Measurements from ENCODE around the gene CRACR2B.

CRACR2B gene

DNA sequence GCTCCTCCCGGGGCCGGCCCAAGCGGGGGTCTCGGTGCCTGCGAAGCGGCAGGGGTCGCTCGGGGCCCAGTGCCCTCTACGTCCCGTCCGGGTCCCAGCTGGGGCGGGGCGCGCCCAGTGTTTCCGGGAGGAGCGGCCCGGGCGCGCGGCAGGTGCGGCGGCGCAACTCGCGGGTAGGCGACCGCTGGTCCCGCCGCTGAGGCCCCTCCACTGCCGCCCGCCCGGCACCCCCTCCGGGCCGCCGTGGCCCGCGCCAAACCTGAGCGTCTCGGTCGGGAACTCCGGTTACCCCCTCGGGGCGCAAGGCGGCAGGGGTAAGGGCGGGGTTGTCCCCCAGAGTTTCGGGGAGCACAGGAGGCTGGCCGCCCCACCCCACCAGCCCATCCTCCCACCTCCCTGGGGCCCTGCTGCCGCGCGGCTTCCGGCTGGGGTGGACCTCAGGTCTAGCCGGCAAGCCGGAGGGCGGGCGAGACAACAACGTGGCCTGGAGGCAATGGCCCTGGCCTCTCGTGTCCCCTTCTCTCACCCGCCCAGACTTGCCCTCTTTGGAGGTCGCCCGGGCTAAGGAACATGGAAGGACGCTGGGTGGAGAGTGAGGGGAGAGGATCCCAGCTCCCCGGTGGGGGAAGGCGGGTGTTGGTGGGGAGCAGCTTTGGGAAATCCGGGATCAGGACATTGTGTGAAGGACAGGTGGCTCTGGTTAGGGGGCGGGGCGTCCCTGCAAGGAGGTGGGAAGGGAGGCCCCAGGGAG, 398 bp upstream of the CRACR2B start:
- no peaks in the 10 kb centered on the region for H3K4me1 ChIP-seq (ENCODE audit: control insufficient read depth, insufficient read depth, low read length)
- POLR2A ChIA-PET, result interaction anchor here (1.0 to 15.0 kb wide), 4 partner anchors 9 to 37 kb away, joined by 3 to 202 read pairs (median 38); partner anchors contain the start of genes CEND1, PNPLA2, POLR2L and TSPAN4
- peak overlapping the region; percentile 28 for H3K4me3 ChIP-seq (ENCODE audit: low read depth, low read length)
- TF ChIP-seq ZNF76 (tag by site-specific recombination; IDR thresholded peaks at IDR 0.05; ENCODE audit: borderline replicate concordance, low read depth) (peak; percentile 12; the same call in 1 of the 2 replicates), SP7 (tag by site-specific recombination; IDR thresholded peaks at IDR 0.05) (peak; percentile 59; the same call in 1 of the 2 replicates), ZNF660 (tag by site-specific recombination; IDR thresholded peaks at IDR 0.05) (no peak), HOXA7 (CRISPR knock-in tag; IDR thresholded peaks at IDR 0.05; ENCODE audit: borderline replicate concordance) (no peak), PRDM1 (tag by site-specific recombination; IDR thresholded peaks at IDR 0.05) (no peak), ZIC2 (tag by site-specific recombination; IDR thresholded peaks at IDR 0.05) (no peak; the same call in 1 of the 2 replicates), TRIM28 (IDR thresholded peaks at IDR 0.05; ENCODE audit: borderline replicate concordance, low read length) (no peak), ZNF707 (tag by site-specific recombination; IDR thresholded peaks at IDR 0.05) (no peak), KLF8 (tag by site-specific recombination; IDR thresholded peaks at IDR 0.05) (peak; percentile 19; the same call in 1 of the 2 replicates), SP2 (tag by site-specific recombination; IDR thresholded peaks at IDR 0.05) (peak; percentile 78), ZNF174 (tag by site-specific recombination; IDR thresholded peaks at IDR 0.05) (no peak), ZNF501 (tag by site-specific recombination; IDR thresholded peaks at IDR 0.05) (0 out of 2 replicates have a peak, but pooled peaks have one; percentile 22), ZBTB8A (tag by site-specific recombination; IDR thresholded peaks at IDR 0.05) (peak; percentile 45; the same call in 1 of the 2 replicates), ZNF585B (tag by site-specific recombination; IDR thresholded peaks at IDR 0.05) (no peak), SP3 (tag by site-specific recombination; IDR thresholded peaks at IDR 0.05) (peak; percentile 78), ZNF777 (tag by site-specific recombination; IDR thresholded peaks at IDR 0.05; ENCODE audit: borderline replicate concordance) (0 out of 2 replicates have a peak, but pooled peaks have one; percentile 26), ZNF394 (tag by site-specific recombination; IDR thresholded peaks at IDR 0.05; ENCODE audit: borderline replicate concordance) (peak; percentile 29; the same call in 1 of the 2 replicates), ZNF335 (tag by site-specific recombination; conservative IDR thresholded peaks at IDR 0.05) (peak; percentile 86), ZNF792 (tag by site-specific recombination; IDR thresholded peaks at IDR 0.05) (no peak), ZNF341 (tag by site-specific recombination; IDR thresholded peaks at IDR 0.05; ENCODE audit: low read depth) (peak; percentile 56), KLF9 (tag by site-specific recombination; IDR thresholded peaks at IDR 0.05; ENCODE audit: low read depth) (0 out of 2 replicates have a peak, but pooled peaks have one; percentile 58), ZNF549 (tag by site-specific recombination; IDR thresholded peaks at IDR 0.05) (no peak), ZNF23 (tag by site-specific recombination; IDR thresholded peaks at IDR 0.05; ENCODE audit: borderline replicate concordance) (no peak), GLIS1 (tag by site-specific recombination; IDR thresholded peaks at IDR 0.05) (peak; percentile 20; the same call in 1 of the 2 replicates), WT1 (tag by site-specific recombination; IDR thresholded peaks at IDR 0.05) (0 out of 2 replicates have a peak, but pooled peaks have one; percentile 14), ZNF561 (tag by site-specific recombination; IDR thresholded peaks at IDR 0.05; ENCODE audit: borderline replicate concordance) (peak; percentile 77; the same call in 1 of the 2 replicates), ZBTB48 (tag by site-specific recombination; IDR thresholded peaks at IDR 0.05) (peak; percentile 70; the same call in 1 of the 2 replicates)
- TF ChIP-seq, protein P1, sequence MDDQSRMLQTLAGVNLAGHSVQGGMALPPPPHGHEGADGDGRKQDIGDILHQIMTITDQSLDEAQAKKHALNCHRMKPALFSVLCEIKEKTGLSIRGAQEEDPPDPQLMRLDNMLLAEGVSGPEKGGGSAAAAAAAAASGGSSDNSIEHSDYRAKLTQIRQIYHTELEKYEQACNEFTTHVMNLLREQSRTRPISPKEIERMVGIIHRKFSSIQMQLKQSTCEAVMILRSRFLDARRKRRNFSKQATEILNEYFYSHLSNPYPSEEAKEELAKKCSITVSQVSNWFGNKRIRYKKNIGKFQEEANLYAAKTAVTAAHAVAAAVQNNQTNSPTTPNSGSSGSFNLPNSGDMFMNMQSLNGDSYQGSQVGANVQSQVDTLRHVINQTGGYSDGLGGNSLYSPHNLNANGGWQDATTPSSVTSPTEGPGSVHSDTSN (CRISPR knock-in tag; IDR thresholded peaks at IDR 0.05), result 0 out of 2 replicates have a peak, but pooled peaks have one; percentile 59
- TF ChIP-seq, protein P2, sequence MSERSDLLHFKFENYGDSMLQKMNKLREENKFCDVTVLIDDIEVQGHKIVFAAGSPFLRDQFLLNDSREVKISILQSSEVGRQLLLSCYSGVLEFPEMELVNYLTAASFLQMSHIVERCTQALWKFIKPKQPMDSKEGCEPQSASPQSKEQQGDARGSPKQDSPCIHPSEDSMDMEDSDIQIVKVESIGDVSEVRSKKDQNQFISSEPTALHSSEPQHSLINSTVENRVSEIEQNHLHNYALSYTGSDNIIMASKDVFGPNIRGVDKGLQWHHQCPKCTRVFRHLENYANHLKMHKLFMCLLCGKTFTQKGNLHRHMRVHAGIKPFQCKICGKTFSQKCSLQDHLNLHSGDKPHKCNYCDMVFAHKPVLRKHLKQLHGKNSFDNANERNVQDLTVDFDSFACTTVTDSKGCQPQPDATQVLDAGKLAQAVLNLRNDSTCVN (tag by site-specific recombination; optimal IDR thresholded peaks at IDR 0.05), result peak; percentile 51
- TF ChIP-seq, protein P3, sequence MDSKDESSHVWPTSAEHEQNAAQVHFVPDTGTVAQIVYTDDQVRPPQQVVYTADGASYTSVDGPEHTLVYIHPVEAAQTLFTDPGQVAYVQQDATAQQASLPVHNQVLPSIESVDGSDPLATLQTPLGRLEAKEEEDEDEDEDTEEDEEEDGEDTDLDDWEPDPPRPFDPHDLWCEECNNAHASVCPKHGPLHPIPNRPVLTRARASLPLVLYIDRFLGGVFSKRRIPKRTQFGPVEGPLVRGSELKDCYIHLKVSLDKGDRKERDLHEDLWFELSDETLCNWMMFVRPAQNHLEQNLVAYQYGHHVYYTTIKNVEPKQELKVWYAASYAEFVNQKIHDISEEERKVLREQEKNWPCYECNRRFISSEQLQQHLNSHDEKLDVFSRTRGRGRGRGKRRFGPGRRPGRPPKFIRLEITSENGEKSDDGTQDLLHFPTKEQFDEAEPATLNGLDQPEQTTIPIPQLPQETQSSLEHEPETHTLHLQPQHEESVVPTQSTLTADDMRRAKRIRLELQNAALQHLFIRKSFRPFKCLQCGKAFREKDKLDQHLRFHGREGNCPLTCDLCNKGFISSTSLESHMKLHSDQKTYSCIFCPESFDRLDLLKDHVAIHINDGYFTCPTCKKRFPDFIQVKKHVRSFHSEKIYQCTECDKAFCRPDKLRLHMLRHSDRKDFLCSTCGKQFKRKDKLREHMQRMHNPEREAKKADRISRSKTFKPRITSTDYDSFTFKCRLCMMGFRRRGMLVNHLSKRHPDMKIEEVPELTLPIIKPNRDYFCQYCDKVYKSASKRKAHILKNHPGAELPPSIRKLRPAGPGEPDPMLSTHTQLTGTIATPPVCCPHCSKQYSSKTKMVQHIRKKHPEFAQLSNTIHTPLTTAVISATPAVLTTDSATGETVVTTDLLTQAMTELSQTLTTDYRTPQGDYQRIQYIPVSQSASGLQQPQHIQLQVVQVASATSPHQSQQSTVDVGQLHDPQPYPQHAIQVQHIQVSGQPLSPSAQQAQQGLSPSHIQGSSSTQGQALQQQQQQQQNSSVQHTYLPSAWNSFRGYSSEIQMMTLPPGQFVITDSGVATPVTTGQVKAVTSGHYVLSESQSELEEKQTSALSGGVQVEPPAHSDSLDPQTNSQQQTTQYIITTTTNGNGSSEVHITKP (tag by site-specific recombination; IDR thresholded peaks at IDR 0.05), result peak; percentile 30; the same call in 1 of the 2 replicates
- TF ChIP-seq, protein P4, sequence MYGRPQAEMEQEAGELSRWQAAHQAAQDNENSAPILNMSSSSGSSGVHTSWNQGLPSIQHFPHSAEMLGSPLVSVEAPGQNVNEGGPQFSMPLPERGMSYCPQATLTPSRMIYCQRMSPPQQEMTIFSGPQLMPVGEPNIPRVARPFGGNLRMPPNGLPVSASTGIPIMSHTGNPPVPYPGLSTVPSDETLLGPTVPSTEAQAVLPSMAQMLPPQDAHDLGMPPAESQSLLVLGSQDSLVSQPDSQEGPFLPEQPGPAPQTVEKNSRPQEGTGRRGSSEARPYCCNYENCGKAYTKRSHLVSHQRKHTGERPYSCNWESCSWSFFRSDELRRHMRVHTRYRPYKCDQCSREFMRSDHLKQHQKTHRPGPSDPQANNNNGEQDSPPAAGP (tag by site-specific recombination; IDR thresholded peaks at IDR 0.05), result peak; percentile 61

More for the DNA sequence above, 398 bp upstream of the CRACR2B start:
- CTCF ChIA-PET, result interaction anchor here (0.7 to 1.0 kb wide), 3 partner anchors 10 to 461 kb away, joined by 3 to 4 read pairs (median 3); no protein-coding TSS in a partner anchor
- no peaks in the 10 kb centered on the region for H3K9me3 ChIP-seq (ENCODE audit: control insufficient read depth, insufficient read depth, low read depth, low read length)
- H3K27ac ChIP-seq (ENCODE audit: extremely low read depth, low read depth, low read length), result no peak overlapping the region
- peaks cover 0 to 33% of the 10 kb centered on the region in 2 experiments; a peak in 2 of 3 replicates for H3K36me3 ChIP-seq (ENCODE audit: control insufficient read depth in 2 of 2, insufficient read depth in 1 of 2, low read length in 2 of 2)

All from HEK293 (cell line).